A549 (cell line): Measurements from ENCODE around the gene NDUFB10.
A peak's percentile ranks its signal among the peaks of the same experiment; 100 is the strongest.

ENCODE experiments used
- BHLHE40 ChIP-seq: IDR thresholded peaks from 2 replicates; pipeline ENCODE4 v1.6.1; 2012; ENCODE audit warnings: low read depth, low read length, inconsistent platforms
- ELK1 ChIP-seq: fragments of 150-350 bp; IDR thresholded peaks from 2 replicates; pipeline ENCODE4 v1.6.1; 2014; ENCODE audit warnings: low read depth, mild to moderate bottlenecking, low read length
- FOSL2 ChIP-seq, 2 experiments: fragments of 450-650 bp in 1 of 2; fragments of >200 bp in 1 of 2; sonication (Bioruptor Twin) in 1 of 2; formaldehyde crosslinking; IDR thresholded peaks; 2 replicates each; pipeline versions ENCODE4 v1.5.0 to v1.6.1; 2016 to 2020; ENCODE audit warnings: mild to moderate bottlenecking in 1 of 2, moderate library complexity in 1 of 2
- HOXB5 ChIP-seq: fragments of 250-450 bp; sonication (Bioruptor Pico); IDR thresholded peaks from 2 replicates; pipeline ENCODE4 v1.5.0; 2020; ENCODE audit warnings: mild to moderate bottlenecking, moderate library complexity
- JUNB ChIP-seq: fragments of >200 bp; sonication (Bioruptor Twin); formaldehyde crosslinking; IDR thresholded peaks from 2 replicates; pipeline ENCODE4 v1.6.1; 2016
- MAX ChIP-seq: IDR thresholded peaks from 2 replicates; pipeline ENCODE4 v1.6.1; 2012
- POLR2A ChIP-seq: IDR thresholded peaks from 2 replicates; pipeline ENCODE4 v1.6.1; 2012; ENCODE audit warnings: mild to moderate bottlenecking, low read length
- REST ChIP-seq: fragments of 200-600 bp; sonication (generic); IDR thresholded peaks from 2 replicates; pipeline ENCODE4 v1.6.1; 2016; ENCODE audit warnings: antibody characterized with exemption, mild to moderate bottlenecking, moderate library complexity
- TF ChIP-seq, protein P1 (sequence below): fragments of >200 bp; sonication (Bioruptor Twin); formaldehyde crosslinking; IDR thresholded peaks from 3 replicates; pipeline ENCODE4 v1.5.1; 2016

DNA sequence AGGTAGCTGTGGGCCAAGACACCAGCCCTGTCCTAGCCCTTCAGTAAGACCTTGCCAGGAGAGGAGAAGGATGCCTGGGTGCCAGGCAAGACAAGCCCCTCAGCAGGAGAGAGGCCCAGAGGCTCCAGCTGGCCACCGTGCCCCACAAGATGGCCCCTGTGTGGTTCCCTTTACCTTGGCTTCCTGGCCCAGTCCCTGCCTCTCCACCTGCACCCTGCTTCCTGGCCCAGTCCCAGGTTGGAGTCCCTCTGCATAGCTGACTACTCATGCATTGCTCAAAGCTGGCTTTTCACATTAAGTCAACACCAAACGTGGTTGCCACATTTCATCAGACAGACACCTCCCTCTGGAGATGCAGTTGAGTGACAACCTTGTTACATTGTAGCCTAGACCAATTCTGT, 34.4 kb downstream of the NDUFB10 start:
- no peak for TF ChIP-seq JUNB
- TF ChIP-seq, protein P1, sequence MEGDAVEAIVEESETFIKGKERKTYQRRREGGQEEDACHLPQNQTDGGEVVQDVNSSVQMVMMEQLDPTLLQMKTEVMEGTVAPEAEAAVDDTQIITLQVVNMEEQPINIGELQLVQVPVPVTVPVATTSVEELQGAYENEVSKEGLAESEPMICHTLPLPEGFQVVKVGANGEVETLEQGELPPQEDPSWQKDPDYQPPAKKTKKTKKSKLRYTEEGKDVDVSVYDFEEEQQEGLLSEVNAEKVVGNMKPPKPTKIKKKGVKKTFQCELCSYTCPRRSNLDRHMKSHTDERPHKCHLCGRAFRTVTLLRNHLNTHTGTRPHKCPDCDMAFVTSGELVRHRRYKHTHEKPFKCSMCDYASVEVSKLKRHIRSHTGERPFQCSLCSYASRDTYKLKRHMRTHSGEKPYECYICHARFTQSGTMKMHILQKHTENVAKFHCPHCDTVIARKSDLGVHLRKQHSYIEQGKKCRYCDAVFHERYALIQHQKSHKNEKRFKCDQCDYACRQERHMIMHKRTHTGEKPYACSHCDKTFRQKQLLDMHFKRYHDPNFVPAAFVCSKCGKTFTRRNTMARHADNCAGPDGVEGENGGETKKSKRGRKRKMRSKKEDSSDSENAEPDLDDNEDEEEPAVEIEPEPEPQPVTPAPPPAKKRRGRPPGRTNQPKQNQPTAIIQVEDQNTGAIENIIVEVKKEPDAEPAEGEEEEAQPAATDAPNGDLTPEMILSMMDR = no peak
- no peak for TF ChIP-seq MAX
- TF ChIP-seq POLR2A = no peak
- no peak for TF ChIP-seq HOXB5 (CRISPR knock-in tag)
- no peak for TF ChIP-seq REST
- no peak for TF ChIP-seq BHLHE40
- no peak for TF ChIP-seq FOSL2 (IDR thresholded peaks at IDR 0.05)
- 0 out of 2 replicates have a peak, but pooled peaks have one; percentile 27 for TF ChIP-seq FOSL2 (CRISPR knock-in tag; IDR thresholded peaks at IDR 0.05)
- TF ChIP-seq ELK1 = no peak
